Putamen (tissue), 1 donor: ENCODE results near the gene CDCA4.

Experiments
- DNase-seq: peaks from one replicate; pipeline ENCODE4 v3.0.0-alpha.2; 2016; ENCODE audit warnings: low spot score

CDCA4 gene

GRCh38 chr14:105013150-105013785 lies 7.6 kb downstream of the CDCA4 start:
- DNase-seq, result no peak

GRCh38 chr14:105012171-105012985 lies 8.5 kb downstream of the CDCA4 start:
- DNase-seq, result no peak

- DNase-seq, result no peak
Observed at GRCh38 chr14:105011312-105011990, 9.4 kb downstream of the CDCA4 start.

GRCh38 chr14:105010891-105011291 lies 10.0 kb downstream of the CDCA4 start:
- DNase-seq, result no peak

- no peak for DNase-seq
Observed at GRCh38 chr14:105010106-105010505, 10.8 kb downstream of the CDCA4 start.

GRCh38 chr14:105007593-105008264 lies 13.2 kb downstream of the CDCA4 start:
- DNase-seq, result no peak

GRCh38 chr14:105006831-105007592 lies 13.9 kb downstream of the CDCA4 start:
- no peak for DNase-seq

GRCh38 chr14:105005929-105006830 lies 14.7 kb downstream of the CDCA4 start:
- DNase-seq, result no peak

- no peak for DNase-seq
Observed at GRCh38 chr14:105005329-105005928, 15.5 kb downstream of the CDCA4 start.

GRCh38 chr14:104999361-104999760 lies 21.5 kb downstream of the CDCA4 start:
- no peak for DNase-seq

GRCh38 chr14:104998801-104999200 lies 22.1 kb downstream of the CDCA4 start:
- DNase-seq, result no peak

- DNase-seq, result no peak
Observed at GRCh38 chr14:104996483-104996882, 24.4 kb downstream of the CDCA4 start.

GRCh38 chr14:104996032-104996431 lies 24.9 kb downstream of the CDCA4 start:
- DNase-seq, result no peak

- no peak for DNase-seq
Observed at GRCh38 chr14:104994978-104995377, 25.9 kb downstream of the CDCA4 start.

GRCh38 chr14:104993808-104994591 lies 26.9 kb downstream of the CDCA4 start:
- no peak for DNase-seq

GRCh38 chr14:104993306-104993705 lies 27.6 kb downstream of the CDCA4 start:
- no peak for DNase-seq

- no peak for DNase-seq
Observed at GRCh38 chr14:104992501-104992900, 28.4 kb downstream of the CDCA4 start.

- no peak for DNase-seq
Observed at GRCh38 chr14:104991896-104992230, 29.0 kb downstream of the CDCA4 start.

GRCh38 chr14:104989951-104990303 lies 31.0 kb downstream of the CDCA4 start:
- DNase-seq, result no peak
